HG03469 (cell line): ENCODE measurements around the gene GUSB.
"Not testable (repeated sequence)": the region's sequence is repeated elsewhere in the genome, so short reads cannot be mapped to it uniquely, and the experiment has no call there.

Source experiments
- ATAC-seq: cut with Tn5 transposase; IDR thresholded peaks from one replicate; pipeline ENCODE4 v1.9.1; 2021; ENCODE audit warnings: mild to moderate bottlenecking, moderate library complexity, moderate number of reproducible peaks; ENCODE audit not compliant: unreplicated experiment

GUSB gene

GRCh38 chr7:65981965-65982792 is at the start of gene GUSB:
TSS of gene GUSB (minus strand) at chr7:65982213. CDS start at chr7:65982183, 30 bp downstream.
- peak; percentile 64 for ATAC-seq

DNA sequence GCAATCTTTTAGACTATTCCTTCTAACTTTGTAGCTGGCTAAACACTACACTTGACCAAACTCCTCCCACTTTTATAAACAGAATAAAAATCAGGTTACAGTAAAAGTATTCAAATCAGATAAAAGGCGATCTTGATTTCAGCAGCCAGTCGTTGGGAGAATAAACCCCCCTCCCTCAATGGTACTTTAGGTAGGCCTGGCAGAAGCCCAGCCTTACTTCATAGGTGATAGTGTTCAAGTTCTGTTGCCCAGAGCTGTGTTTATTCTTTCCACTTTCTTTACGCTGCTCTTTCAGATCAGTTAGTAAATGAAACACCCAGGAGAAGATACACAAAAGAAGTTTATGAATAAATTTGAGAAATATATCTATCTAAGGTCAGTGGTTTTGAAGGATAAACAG is 46.3 kb upstream of the GUSB start:
- ATAC-seq = not testable (repeated sequence)

- no peak for ATAC-seq
Observed at GRCh38 chr7:66016131-66016461, 34.1 kb upstream of the GUSB start.

- no peak for ATAC-seq
Observed at GRCh38 chr7:66015440-66016130, 33.6 kb upstream of the GUSB start.

- ATAC-seq = no peak
Observed at GRCh38 chr7:66013938-66014337, 31.9 kb upstream of the GUSB start.

- no peak for ATAC-seq
Observed at GRCh38 chr7:66007232-66007631, 25.2 kb upstream of the GUSB start.

DNA sequence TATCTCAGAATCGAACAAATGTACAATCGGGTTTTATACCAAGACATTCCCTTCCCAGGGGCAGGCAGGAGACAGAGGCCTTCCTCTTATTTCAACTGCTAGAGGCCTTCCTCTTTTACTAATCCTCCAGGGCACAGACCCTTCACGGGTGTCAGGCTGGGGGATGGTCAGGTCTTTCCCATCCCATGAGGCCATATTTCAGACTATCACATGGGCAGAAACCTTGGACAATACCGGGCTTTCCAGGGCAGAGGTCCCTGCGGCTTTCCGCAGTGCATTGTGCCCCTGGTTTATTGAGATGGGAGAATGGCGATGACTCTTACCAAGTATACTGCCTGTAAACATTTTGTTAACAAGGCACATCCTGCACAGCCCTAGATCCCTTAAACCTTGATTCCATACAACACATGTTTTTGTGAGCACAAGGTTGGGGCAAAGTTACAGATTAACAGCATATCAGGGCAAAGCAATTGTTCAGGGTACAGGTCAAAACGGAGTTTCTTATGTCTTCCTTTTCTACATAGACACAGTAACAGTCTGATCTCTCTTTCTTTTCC is 23.2 kb upstream of the GUSB start:
- ATAC-seq = not testable (repeated sequence)

DNA sequence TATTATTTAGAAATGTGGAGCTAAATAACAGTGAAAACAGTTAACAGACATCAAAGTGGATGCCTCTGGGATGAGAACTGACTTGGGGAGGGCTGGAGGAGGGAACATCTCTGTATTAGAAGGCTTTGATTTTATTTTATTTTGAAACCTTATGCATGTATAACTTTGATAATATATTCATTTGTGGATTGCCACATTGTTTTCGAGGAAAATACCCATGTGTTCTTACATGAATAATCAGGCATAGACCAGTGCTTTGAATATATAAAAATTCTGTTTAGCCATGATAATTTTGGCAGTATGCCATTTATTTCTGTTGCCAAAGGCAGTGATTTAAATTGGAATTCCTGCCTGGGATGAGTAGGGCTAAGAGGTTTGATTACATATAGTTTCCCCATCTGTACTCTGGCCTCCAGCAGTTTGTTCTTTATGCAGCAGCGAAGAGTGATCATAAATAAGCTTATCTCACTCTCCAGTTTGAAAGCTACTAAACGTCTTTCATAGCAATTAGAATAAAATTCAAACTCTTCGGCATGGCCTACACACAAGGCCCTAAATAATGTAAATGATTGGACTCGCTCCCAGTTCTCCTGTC is 18.9 kb upstream of the GUSB start:
- ATAC-seq = not testable (repeated sequence)

DNA sequence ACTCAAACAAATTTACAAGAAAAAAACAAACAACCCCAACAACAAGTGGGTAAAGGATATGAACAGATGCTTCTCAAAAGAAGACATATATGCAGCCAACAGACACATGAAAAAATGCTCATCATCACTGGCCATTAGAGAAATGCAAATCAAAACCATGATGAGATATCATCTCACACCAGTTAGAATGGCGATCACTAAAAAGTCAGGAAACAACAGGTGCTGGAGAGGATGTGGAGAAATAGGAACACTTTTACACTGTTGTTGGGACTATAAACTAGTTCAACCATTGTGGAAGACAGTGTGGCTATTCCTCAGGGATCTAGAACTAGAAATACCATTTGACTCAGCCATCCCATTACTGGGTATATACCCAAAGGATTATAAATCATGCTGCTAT is 13.0 kb upstream of the GUSB start:
- ATAC-seq = not testable (repeated sequence)

- no peak for ATAC-seq
Observed at GRCh38 chr7:65992526-65992925, 10.5 kb upstream of the GUSB start.

DNA sequence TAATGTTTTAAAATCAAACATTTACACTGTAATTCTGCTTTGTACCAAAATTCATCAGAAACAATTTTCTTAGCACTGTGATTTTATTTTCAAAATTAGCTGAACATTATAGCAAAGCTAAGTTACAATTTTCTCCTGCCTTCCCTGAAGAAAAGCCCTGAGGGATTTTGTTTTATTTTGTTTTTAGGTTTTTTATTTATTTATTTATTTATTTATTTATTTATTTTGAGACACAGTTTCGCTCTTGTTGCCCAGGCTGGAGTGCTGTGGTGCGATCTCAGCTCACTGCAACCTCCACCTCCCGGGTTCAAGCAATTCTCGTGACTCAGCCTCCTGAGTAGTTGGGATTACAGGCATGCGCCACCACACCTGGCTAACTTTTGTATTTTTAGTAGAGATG is 9.8 kb upstream of the GUSB start:
- ATAC-seq = not testable (repeated sequence)

- ATAC-seq = no peak
Observed at GRCh38 chr7:65989694-65990080, 7.7 kb upstream of the GUSB start.

DNA sequence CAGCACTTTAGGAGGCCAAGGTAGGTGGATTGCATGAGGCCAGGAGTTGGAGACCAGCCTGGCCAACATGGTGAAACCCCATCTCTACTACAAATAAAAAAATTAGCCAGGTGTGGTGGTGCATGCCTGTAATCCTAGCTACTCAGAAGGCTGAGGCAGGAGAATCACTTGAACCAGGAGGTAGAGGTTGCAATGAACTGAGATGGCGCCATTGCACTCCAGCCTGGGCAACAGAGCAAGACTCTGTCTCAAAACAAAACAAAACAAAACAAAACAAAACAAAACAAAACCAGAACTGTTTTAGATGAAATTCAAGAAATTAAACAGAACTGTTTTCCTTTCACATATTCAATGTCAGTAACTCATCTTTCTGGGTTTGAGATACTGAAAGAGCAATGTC is 6.5 kb upstream of the GUSB start:
- ATAC-seq = not testable (repeated sequence)

DNA sequence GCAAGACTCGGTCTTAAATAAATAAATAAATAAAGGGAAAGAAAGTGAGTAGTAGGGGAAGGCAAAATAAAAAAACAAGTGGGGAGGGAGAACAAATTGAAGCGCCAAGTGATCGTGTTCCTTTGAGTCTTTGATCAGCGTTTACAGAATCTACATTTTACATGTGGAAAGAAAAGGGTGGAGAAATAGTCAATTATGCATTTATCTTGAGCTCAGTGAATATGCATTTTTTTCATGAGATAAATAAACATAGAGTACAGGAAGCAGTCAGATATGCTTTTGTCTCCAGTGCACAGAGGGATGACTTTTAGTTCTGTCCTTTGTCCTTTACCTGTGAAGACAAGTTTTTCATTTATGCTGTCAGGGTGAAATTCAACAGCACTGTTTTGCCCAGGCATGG is 6.1 kb upstream of the GUSB start:
- no peak for ATAC-seq

DNA sequence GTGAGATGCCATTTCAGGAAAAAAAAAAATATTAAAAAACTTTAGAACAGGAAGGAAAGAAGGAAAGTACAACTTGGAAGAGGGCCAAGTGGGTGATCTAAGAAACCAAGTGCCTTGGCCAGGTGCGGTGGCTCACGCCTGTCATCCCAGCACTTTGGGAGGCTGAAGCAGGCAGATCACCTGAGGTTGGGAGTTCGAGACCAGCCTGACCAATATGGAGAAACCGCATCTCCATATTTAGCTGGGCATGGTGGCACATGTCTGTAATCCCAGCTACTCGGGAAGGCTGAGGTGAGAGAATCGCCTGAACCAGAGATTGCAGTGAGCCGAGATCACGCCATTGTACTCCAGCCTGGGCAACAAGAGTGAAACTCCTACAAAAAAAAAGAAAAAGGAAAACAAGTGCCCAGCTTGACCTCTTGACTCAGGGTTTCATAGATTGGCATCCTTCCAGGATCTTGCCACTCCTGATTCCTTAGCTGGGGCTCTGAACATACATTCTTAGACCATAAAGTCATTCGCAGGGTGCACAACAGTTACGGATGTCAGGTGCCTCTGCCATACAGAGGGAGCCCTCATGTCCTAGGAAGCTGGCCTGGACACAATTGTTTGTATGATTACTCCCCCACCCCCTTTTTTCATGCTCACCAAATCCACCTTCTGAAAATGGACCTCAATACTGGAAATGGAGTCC is 2.1 kb upstream of the GUSB start:
- no peak for ATAC-seq

DNA sequence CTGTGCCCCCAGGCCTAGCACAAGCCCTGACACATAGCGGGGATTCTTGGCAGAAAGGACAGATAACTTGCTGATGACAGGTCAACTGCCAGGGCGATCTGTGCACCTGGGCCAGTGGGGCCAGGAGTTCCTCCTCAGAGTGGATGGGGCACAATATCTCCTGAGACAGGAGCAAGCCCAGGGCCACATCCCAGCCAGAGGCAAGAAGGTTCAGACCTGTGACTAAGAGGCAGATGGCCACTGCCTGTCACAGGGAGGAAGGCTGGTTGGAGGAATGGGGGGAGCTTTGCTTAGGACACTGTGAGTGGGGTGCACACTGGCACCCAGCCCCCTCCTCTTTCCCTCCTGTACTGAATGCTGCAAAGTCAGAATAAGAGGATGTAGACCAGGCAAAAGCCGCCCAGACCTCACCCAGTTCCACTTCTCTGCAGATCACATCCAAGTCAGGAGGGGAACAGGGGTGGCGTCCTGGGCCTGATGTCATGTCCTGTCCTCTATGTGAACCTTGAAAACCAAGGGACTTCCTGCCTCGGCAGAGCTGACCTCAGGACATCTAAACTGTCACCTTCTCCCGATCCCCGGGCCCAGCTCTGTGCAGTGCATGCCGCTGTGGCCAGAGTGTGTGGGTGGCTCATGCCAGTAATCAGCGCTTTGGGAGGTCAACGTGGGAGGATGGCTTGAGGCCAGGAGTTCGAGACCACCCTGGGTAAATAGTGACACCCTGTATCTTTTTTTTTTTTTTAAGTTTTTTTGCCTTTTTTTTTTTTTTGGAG is 1.3 kb downstream of the GUSB start:
- peak; percentile 80 for ATAC-seq

- ATAC-seq = no peak
Observed at GRCh38 chr7:65979583-65980477, 2.2 kb downstream of the GUSB start.

DNA sequence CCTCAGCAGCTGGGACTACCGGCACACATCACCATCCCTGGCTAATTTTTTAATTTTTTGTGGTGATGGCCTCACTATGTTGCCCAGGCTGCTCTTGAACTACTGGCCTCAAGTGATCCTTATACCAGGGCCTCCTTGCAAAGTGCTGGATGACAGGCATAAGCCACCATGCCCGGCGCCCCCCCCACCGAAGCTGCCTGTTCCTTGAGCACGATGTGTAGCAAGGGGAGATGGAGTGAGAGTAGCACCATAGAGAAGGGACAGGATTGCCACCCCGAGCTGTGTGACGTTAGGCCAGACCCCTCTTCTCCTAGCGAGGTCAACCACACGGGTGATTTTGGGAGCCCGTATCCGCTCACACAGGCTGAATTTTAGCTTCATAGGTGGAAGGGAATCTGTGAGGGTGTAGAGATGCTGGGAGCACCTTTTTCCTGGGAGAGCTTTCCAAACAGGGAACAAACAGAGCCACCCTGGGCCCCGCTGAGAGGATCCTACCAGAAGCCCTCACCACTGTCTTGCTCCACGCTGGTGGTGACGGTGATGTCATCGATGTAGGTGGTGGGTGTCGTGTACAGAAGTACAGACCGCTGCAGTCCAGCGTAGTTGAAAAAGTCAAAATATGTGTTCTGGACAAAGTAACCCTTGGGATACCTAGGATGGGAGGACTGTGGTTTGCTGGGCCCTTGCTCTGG is 3.0 kb downstream of the GUSB start:
- ATAC-seq = no peak
